ENCODE data around the gene TAS1R1. TPM values are rescaled to one million over a fixed set of nuclear protein-coding genes. Genes with fewer than 3 reads are reported as not detected.

Gene TAS1R1
- total and polyA plus RNA-seq, 4 experiments from 2014 or later, result not detected

GRCh38 chr1:6536291-6536690, 18.8 kb upstream of the TAS1R1 start:
- DNase-seq, result no peak
- no peaks in the 10 kb centered on the region for H3K27me3 Mint-ChIP-seq
- intact Hi-C loops (cut with micrococcal nuclease), result no loop called here
- Histone ChIP-seq H3K27me3 (ENCODE audit: insufficient read depth, low read length) (no peaks in the 10 kb centered on the region), H3K27ac (ENCODE audit: low read depth, low read length) (no peak overlapping the region), H3K4me1 (ENCODE audit: insufficient read depth, low read length) (no peaks in the 10 kb centered on the region), H3K36me3 (ENCODE audit: insufficient read depth, low read length) (peaks cover 31% of the 10 kb centered on the region), H3K4me3 (ENCODE audit: low read length in 2 of 2) (no peak overlapping the region), H3K9me3 (ENCODE audit: control insufficient read depth in 1 of 2, low read length in 2 of 2) (no peaks in the 10 kb centered on the region)
- H3K27ac Mint-ChIP-seq, result peak overlapping the region in 1 of 7 donors; percentile 13
- no peaks in the 10 kb centered on the region for H3K9me3 Mint-ChIP-seq
- ChIA-PET CTCF (ENCODE audit: partially characterized antibody) (interaction anchor here (1.5 to 5.0 kb wide), 4 partner anchors 10 to 18 kb away, joined by 3 to 36 read pairs (median 6); partner anchors contain the start of genes NOL9 and TAS1R1), POLR2A (ENCODE audit: partially characterized antibody) (interaction anchor here (0.6 to 2.8 kb wide), 2 partner anchors 18 to 65 kb away, joined by 3 to 14 read pairs; partner anchors contain the start of genes NOL9 and TAS1R1)
- no peak overlapping the region for H3K4me3 Mint-ChIP-seq
- H3K36me3 Mint-ChIP-seq, result peaks cover 25 to 56% of the 10 kb centered on the region in 2 donors
- H3K4me1 Mint-ChIP-seq, result peaks cover 6 to 14% (median 9%) of the 10 kb centered on the region in 4 donors

GRCh38 chr1:6538956-6539355, 16.2 kb upstream of the TAS1R1 start:
- H3K27ac ChIP-seq (ENCODE audit: low read depth, low read length), result no peak overlapping the region
- peaks cover 21 to 42% of the 10 kb centered on the region in 2 donors for H3K36me3 Mint-ChIP-seq
- intact Hi-C loops (cut with micrococcal nuclease), result no loop called here
- H3K27me3 Mint-ChIP-seq, result no peaks in the 10 kb centered on the region
- H3K4me3 ChIP-seq (ENCODE audit: low read length in 2 of 2), result no peak overlapping the region
- CTCF ChIA-PET (ENCODE audit: partially characterized antibody), result interaction anchor here (0.7 to 5.0 kb wide), 2 partner anchors 15 to 107 kb away, joined by 3 to 36 read pairs; partner anchors contain the start of genes NOL9 and TAS1R1
- H3K36me3 ChIP-seq (ENCODE audit: insufficient read depth, low read length), result peaks cover 6% of the 10 kb centered on the region
- POLR2A ChIA-PET (ENCODE audit: partially characterized antibody), result interaction anchor here (0.6 to 1.1 kb wide), 2 partner anchors 52 to 63 kb away, joined by 3 read pairs; no protein-coding TSS in a partner anchor
- H3K9me3 ChIP-seq (ENCODE audit: control insufficient read depth in 1 of 2, low read length in 2 of 2), result no peaks in the 10 kb centered on the region
- peak overlapping the region in 3 of 7 donors; percentile 44 to 79 (median 76) for H3K27ac Mint-ChIP-seq
- H3K4me3 Mint-ChIP-seq, result no peak overlapping the region
- peaks cover 6 to 14% (median 9%) of the 10 kb centered on the region in 4 donors for H3K4me1 Mint-ChIP-seq
- H3K4me1 ChIP-seq (ENCODE audit: insufficient read depth, low read length), result no peaks in the 10 kb centered on the region
- H3K9me3 Mint-ChIP-seq, result no peaks in the 10 kb centered on the region
- no peaks in the 10 kb centered on the region for H3K27me3 ChIP-seq (ENCODE audit: insufficient read depth, low read length)
- no peak for DNase-seq

- intact Hi-C loops (cut with micrococcal nuclease), result loop anchor here (1.0 kb wide), 1 partner anchor 9 kb away; the partner anchor contains the start of gene NOL9
- no peaks in the 10 kb centered on the region for H3K27me3 Mint-ChIP-seq
- H3K36me3 Mint-ChIP-seq, result peaks cover 47 to 57% of the 10 kb centered on the region in 2 donors
- CTCF ChIA-PET (ENCODE audit: partially characterized antibody), result interaction anchor here (0.7 to 4.9 kb wide), 3 partner anchors 10 to 60 kb away, joined by 3 to 29 read pairs (median 26); partner anchors contain the start of genes NOL9, PLEKHG5 and TAS1R1
- no peaks in the 10 kb centered on the region for H3K9me3 ChIP-seq (ENCODE audit: control insufficient read depth in 1 of 2, low read length in 2 of 2)
- peaks cover 41% of the 10 kb centered on the region for H3K36me3 ChIP-seq (ENCODE audit: insufficient read depth, low read length)
- H3K4me3 Mint-ChIP-seq, result peak overlapping the region in 5 of 8 donors; percentile 61 to 92 (median 74)
- peaks cover 24 to 40% (median 31%) of the 10 kb centered on the region in 4 donors for H3K4me1 Mint-ChIP-seq
- H3K4me1 ChIP-seq (ENCODE audit: insufficient read depth, low read length), result peaks cover 33% of the 10 kb centered on the region
- peak overlapping the region; percentile 49 for H3K27ac ChIP-seq (ENCODE audit: low read depth, low read length)
- POLR2A ChIA-PET (ENCODE audit: partially characterized antibody), result interaction anchor here (1.0 to 5.5 kb wide), 9 partner anchors 9 to 85 kb away, joined by 3 to 51 read pairs (median 8); partner anchors contain the start of genes KLHL21, NOL9, PLEKHG5 and TAS1R1
- no peaks in the 10 kb centered on the region for H3K9me3 Mint-ChIP-seq
- H3K27ac Mint-ChIP-seq, result peak overlapping the region; percentile 71 to 97 (median 88)
- H3K27me3 ChIP-seq (ENCODE audit: insufficient read depth, low read length), result no peaks in the 10 kb centered on the region
- no peak overlapping the region for H3K4me3 ChIP-seq (ENCODE audit: low read length in 2 of 2)
- DNase-seq, result no peak
These were observed 10.3 kb upstream of the TAS1R1 start for GRCh38 chr1:6544831-6545230.

GRCh38 chr1:6545276-6546112, 9.6 kb upstream of the TAS1R1 start:
- Histone ChIP-seq H3K4me1 (ENCODE audit: insufficient read depth, low read length) (peaks cover 33% of the 10 kb centered on the region), H3K9me3 (ENCODE audit: control insufficient read depth in 1 of 2, low read length in 2 of 2) (no peaks in the 10 kb centered on the region), H3K36me3 (ENCODE audit: insufficient read depth, low read length) (peaks cover 41% of the 10 kb centered on the region), H3K4me3 (ENCODE audit: low read length in 2 of 2) (peak overlapping the region in 1 of 2 donors; percentile 6), H3K27ac (ENCODE audit: low read depth, low read length) (peak overlapping the region; percentile 49), H3K27me3 (ENCODE audit: insufficient read depth, low read length) (no peaks in the 10 kb centered on the region)
- POLR2A ChIA-PET (ENCODE audit: partially characterized antibody), result interaction anchor here (0.6 to 5.5 kb wide), 11 partner anchors 9 to 586 kb away, joined by 3 to 51 read pairs (median 7); partner anchors contain the start of genes KLHL21, NOL9, PLEKHG5 and TAS1R1
- peaks cover 26 to 40% (median 31%) of the 10 kb centered on the region in 4 donors for H3K4me1 Mint-ChIP-seq
- CTCF ChIA-PET (ENCODE audit: partially characterized antibody), result interaction anchor here (0.7 to 4.9 kb wide), 6 partner anchors 8 to 59 kb away, joined by 3 to 29 read pairs (median 4); partner anchors contain the start of genes NOL9, PLEKHG5 and TAS1R1
- no peaks in the 10 kb centered on the region for H3K27me3 Mint-ChIP-seq
- H3K27ac Mint-ChIP-seq, result peak overlapping the region; percentile 78 to 97 (median 88)
- intact Hi-C loops (cut with micrococcal nuclease), result loop anchor here (1.0 kb wide), 1 partner anchor 9 kb away; the partner anchor contains the start of gene NOL9
- H3K4me3 Mint-ChIP-seq, result peak overlapping the region; percentile 51 to 92 (median 66)
- H3K9me3 Mint-ChIP-seq, result no peaks in the 10 kb centered on the region
- DNase-seq, result peak in 4 of 5 donors; percentile 29 to 46 (median 38)
- peaks cover 50 to 60% of the 10 kb centered on the region in 2 donors for H3K36me3 Mint-ChIP-seq

GRCh38 chr1:6546326-6546725, 8.8 kb upstream of the TAS1R1 start:
- H3K27ac ChIP-seq (ENCODE audit: low read depth, low read length), result peak overlapping the region; percentile 49
- POLR2A ChIA-PET (ENCODE audit: partially characterized antibody), result interaction anchor here (1.5 to 5.5 kb wide), 5 partner anchors 8 to 86 kb away, joined by 7 to 51 read pairs (median 19); partner anchors contain the start of genes KLHL21, NOL9, PLEKHG5 and TAS1R1
- intact Hi-C loops (cut with micrococcal nuclease), result no loop called here
- Mint-ChIP-seq H3K4me3 (peak overlapping the region; percentile 43 to 82 (median 71)), H3K4me1 (peaks cover 26 to 40% (median 31%) of the 10 kb centered on the region in 4 donors), H3K27me3 (no peaks in the 10 kb centered on the region), H3K36me3 (peaks cover 49 to 57% of the 10 kb centered on the region in 2 donors), H3K9me3 (no peaks in the 10 kb centered on the region), H3K27ac (peak overlapping the region; percentile 78 to 97 (median 87))
- no peaks in the 10 kb centered on the region for H3K27me3 ChIP-seq (ENCODE audit: insufficient read depth, low read length)
- H3K4me3 ChIP-seq (ENCODE audit: low read length in 2 of 2), result peak overlapping the region; percentile 6 to 9
- CTCF ChIA-PET (ENCODE audit: partially characterized antibody), result interaction anchor here (1.1 to 4.9 kb wide), 6 partner anchors 9 to 58 kb away, joined by 3 to 29 read pairs (median 4); partner anchors contain the start of genes NOL9, PLEKHG5 and TAS1R1
- no peak for DNase-seq
- H3K4me1 ChIP-seq (ENCODE audit: insufficient read depth, low read length), result peaks cover 33% of the 10 kb centered on the region
- peaks cover 46% of the 10 kb centered on the region for H3K36me3 ChIP-seq (ENCODE audit: insufficient read depth, low read length)
- H3K9me3 ChIP-seq (ENCODE audit: control insufficient read depth in 1 of 2, low read length in 2 of 2), result no peaks in the 10 kb centered on the region

- Histone ChIP-seq H3K36me3 (ENCODE audit: insufficient read depth, low read length) (peaks cover 46% of the 10 kb centered on the region), H3K27me3 (ENCODE audit: insufficient read depth, low read length) (no peaks in the 10 kb centered on the region), H3K27ac (ENCODE audit: low read depth, low read length) (peak overlapping the region; percentile 49), H3K4me1 (ENCODE audit: insufficient read depth, low read length) (peaks cover 33% of the 10 kb centered on the region), H3K9me3 (ENCODE audit: control insufficient read depth in 1 of 2, low read length in 2 of 2) (no peaks in the 10 kb centered on the region), H3K4me3 (ENCODE audit: low read length in 2 of 2) (no peak overlapping the region)
- intact Hi-C loops (cut with micrococcal nuclease), result no loop called here
- Mint-ChIP-seq H3K36me3 (peaks cover 42 to 51% of the 10 kb centered on the region in 2 donors), H3K4me1 (peaks cover 28 to 40% (median 31%) of the 10 kb centered on the region in 4 donors), H3K27ac (peak overlapping the region; percentile 78 to 97 (median 87)), H3K4me3 (peak overlapping the region in 6 of 8 donors; percentile 43 to 82 (median 64)), H3K27me3 (no peaks in the 10 kb centered on the region), H3K9me3 (no peaks in the 10 kb centered on the region)
- ChIA-PET CTCF (ENCODE audit: partially characterized antibody) (interaction anchor here (1.1 to 4.9 kb wide), 5 partner anchors 8 to 99 kb away, joined by 3 to 29 read pairs (median 5); partner anchors contain the start of genes NOL9, PLEKHG5 and TAS1R1), POLR2A (ENCODE audit: partially characterized antibody) (interaction anchor here (1.3 to 5.5 kb wide), 4 partner anchors 7 to 88 kb away, joined by 3 to 51 read pairs (median 21); partner anchors contain the start of genes NOL9, PLEKHG5 and TAS1R1)
- no peak for DNase-seq
These were observed 7.8 kb upstream of the TAS1R1 start for GRCh38 chr1:6547301-6547700.
